Activated CD8-positive, alpha-beta memory T cell treated with anti-CD3 and anti-CD28 coated beads, Interleukin-2, amount 50 U/mL, for 1 hour (primary cell): ENCODE measurements around the gene TECPR2.
A peak's percentile ranks its signal among the peaks of the same experiment; 100 is the strongest.
"Not testable (repeated sequence)": the region's sequence is repeated elsewhere in the genome, so short reads cannot be mapped to it uniquely, and the experiment has no call there.

Source experiments
- DNase-seq: peaks from one replicate; pipeline ENCODE4 v3.0.0-alpha.2; 2020; ENCODE audit errors: extremely low read depth

Gene TECPR2

GRCh38 chr14:102362545-102363181 lies at the start of gene TECPR2, which contains the start of gene CINP:
Gene TECPR2 (plus strand): TSS chr14:102362941. CDS start chr14:102376722, 13,781 bp downstream.
Gene CINP (minus strand): TSS chr14:102362890. CDS start chr14:102362851, 39 bp downstream.
- peak; percentile 84 for DNase-seq

GRCh38 chr14:102314242-102315011 lies 48.3 kb upstream of the TECPR2 start:
- peak; percentile 43 for DNase-seq

GRCh38 chr14:102315121-102315520 lies 47.6 kb upstream of the TECPR2 start:
- DNase-seq = no peak

- DNase-seq = no peak
Measured at GRCh38 chr14:102316338-102316742, 46.4 kb upstream of the TECPR2 start.

GRCh38 chr14:102316743-102317563 lies 45.8 kb upstream of the TECPR2 start:
- DNase-seq = peak; percentile 81

- DNase-seq = no peak
Measured at GRCh38 chr14:102317564-102318248, 45.0 kb upstream of the TECPR2 start.

- DNase-seq = no peak
Measured at GRCh38 chr14:102318781-102319276, 43.9 kb upstream of the TECPR2 start.

- DNase-seq = peak; percentile 82
Measured at GRCh38 chr14:102319351-102320032, 43.2 kb upstream of the TECPR2 start, which contains the start of gene ZNF839. Gene ZNF839 (plus strand): TSS chr14:102319746. CDS start chr14:102319766, 20 bp downstream.

- DNase-seq = peak; percentile 22
Measured at GRCh38 chr14:102320033-102320660, 42.6 kb upstream of the TECPR2 start.

GRCh38 chr14:102320671-102321455 lies 41.9 kb upstream of the TECPR2 start:
- no peak for DNase-seq

GRCh38 chr14:102321456-102322422 lies 41.0 kb upstream of the TECPR2 start:
- no peak for DNase-seq

- DNase-seq = no peak
Measured at GRCh38 chr14:102323102-102323501, 39.6 kb upstream of the TECPR2 start.

- DNase-seq = no peak
Measured at GRCh38 chr14:102325791-102326345, 36.9 kb upstream of the TECPR2 start.

GRCh38 chr14:102326583-102326982 lies 36.2 kb upstream of the TECPR2 start:
- no peak for DNase-seq

- DNase-seq = not testable (repeated sequence)
Measured at GRCh38 chr14:102329381-102329780, 33.4 kb upstream of the TECPR2 start.

GRCh38 chr14:102330806-102331205 lies 31.9 kb upstream of the TECPR2 start:
- DNase-seq = no peak

- no peak for DNase-seq
Measured at GRCh38 chr14:102333390-102333789, 29.4 kb upstream of the TECPR2 start.
